NCI-H2196 treated with DMSO at 0.1 percent for 48 hours (cell line): ENCODE measurements around the gene KRT4.
"Not testable (repeated sequence)": the region's sequence is repeated elsewhere in the genome, so short reads cannot be mapped to it uniquely, and the experiment has no call there.

ENCODE experiments used
- DNase-seq: peaks from one replicate; lab custom pipeline; 2025; ENCODE audit not compliant: unreplicated experiment; lab: John Stamatoyannopoulos, UW

The KRT4 gene

GRCh38 chr12:52776435-52776834 lies 37.5 kb downstream of the KRT4 start:
- no peak for DNase-seq

DNA sequence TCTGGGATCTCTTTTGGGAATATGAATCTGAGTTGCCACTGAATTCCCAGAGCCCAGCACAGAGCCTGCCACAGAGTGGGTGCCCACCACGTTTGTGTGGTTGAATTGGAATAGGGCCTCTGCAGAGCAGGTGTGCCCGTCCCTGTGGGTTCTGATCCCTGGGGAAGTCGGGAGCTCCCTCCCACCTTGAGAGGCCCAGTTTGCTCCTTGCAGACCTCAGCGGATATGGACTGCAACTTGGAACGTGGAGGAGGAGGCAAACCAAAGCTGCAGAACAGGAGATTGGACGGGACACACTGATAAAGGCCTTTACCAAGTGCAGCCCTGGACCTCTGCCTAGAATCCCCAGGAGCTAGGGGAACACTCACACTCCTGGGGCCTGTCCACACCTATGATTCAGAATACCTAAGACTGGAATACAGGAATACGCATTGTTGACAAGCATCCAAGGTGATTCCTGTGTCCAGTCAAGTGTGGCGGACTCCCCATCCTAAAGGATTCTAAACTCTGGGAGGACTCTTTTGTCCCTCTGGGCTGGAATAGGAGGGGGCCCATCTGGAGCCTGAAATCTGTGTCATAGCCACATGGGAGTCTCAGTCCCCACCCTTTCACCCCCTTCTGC lies 39.2 kb downstream of the KRT4 start:
- DNase-seq: no peak

- DNase-seq: no peak
Observed at GRCh38 chr12:52772772-52773171, 41.1 kb downstream of the KRT4 start.

GRCh38 chr12:52772188-52772587 lies 41.7 kb downstream of the KRT4 start:
- no peak for DNase-seq

DNA sequence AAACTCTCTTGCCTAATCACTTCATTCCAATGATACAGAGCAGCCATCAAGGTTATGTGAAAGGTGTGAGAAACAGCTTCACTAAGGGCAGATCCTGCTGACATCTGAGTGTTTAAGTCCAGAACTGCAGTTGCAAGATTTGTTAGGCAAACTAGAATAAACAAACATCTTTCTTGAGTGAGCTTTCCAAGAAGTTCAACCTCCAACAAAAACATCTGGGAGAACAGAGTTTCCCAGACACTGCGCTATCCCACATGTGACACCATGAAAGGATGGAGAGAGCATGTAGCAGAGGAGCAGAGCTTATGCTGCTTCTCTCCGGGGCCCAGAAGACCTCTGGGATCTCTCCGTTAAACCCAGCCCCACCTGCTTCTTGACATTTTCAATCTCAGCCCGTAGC lies 42.4 kb downstream of the KRT4 start:
- no peak for DNase-seq

DNA sequence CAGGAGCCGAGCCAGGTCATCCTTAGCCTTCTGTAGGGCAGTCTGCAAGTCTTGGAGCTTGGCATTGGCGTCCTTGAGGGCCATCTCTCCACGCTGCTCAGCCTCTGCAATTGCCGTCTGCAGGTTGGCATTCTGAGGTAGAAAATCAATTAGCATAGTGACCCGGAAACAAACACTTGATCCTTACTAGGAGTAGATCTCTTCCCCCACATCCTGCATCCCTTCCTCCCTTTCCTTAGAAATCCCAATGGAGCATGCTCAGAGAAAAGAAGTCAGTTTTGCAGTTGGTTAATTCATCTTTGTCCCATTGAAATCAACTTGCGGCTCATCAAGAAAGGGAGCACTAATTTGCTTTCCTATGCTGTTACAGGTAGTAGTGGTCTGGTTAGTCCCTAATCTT lies 42.8 kb downstream of the KRT4 start:
- DNase-seq: no peak

GRCh38 chr12:52769946-52770345 lies 44.0 kb downstream of the KRT4 start:
- DNase-seq: no peak

- no peak for DNase-seq
Observed at GRCh38 chr12:52769354-52769753, 44.6 kb downstream of the KRT4 start.

DNA sequence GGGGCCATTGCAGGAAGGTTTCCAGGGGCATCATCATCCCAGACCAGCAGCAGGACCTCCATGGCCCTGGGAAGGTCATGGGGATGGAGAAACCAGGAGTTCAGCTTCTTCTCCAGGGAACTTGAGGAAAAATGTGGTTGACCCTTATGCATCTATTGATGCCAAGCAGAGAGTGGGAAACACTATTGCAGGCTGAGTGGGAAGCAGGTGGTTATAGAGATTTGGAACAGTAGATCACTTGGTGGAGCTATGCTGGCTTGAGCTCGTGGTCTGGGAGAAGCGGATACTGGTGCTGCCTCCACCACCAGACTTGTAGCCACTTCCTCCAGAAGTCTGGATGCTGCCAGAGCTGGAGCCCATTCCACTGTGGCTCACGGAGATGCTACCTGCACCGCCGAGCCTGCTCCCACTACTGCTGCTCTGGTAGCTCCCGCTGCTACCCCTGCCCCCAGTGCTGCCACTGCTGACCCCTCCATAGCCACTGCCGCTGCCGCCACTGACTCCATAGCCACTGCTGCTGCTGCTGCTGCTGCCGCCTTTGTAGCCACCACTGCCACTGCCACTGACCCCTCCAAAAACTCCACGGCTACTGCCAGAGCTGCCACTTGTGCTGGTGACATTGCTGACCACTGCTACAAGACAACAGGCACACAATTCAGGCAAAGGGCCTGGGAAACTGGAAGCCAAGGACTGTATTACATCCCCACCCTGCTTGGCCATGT lies 45.3 kb downstream of the KRT4 start:
- no peak for DNase-seq

DNA sequence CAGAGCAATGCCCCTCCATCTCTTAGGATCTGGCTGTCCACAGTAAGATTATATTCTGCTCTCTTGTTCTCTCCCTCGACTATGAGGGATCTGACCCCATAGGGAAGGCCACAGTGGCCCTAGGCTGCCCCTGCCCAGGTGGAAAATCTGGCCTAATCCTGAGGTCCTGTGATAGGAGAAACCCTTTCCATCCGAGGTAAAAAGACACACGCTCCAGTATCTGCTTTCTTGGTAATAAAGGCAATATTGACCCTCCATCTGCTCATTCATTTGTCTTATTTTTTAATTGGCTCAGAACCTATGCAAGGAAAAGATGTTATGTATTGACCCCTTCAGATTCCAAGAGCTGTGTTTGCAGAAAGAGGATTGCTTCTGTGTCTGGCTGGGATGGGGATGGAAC lies 46.5 kb downstream of the KRT4 start:
- no peak for DNase-seq

GRCh38 chr12:52767020-52767379 lies 46.9 kb downstream of the KRT4 start:
- no peak for DNase-seq

DNA sequence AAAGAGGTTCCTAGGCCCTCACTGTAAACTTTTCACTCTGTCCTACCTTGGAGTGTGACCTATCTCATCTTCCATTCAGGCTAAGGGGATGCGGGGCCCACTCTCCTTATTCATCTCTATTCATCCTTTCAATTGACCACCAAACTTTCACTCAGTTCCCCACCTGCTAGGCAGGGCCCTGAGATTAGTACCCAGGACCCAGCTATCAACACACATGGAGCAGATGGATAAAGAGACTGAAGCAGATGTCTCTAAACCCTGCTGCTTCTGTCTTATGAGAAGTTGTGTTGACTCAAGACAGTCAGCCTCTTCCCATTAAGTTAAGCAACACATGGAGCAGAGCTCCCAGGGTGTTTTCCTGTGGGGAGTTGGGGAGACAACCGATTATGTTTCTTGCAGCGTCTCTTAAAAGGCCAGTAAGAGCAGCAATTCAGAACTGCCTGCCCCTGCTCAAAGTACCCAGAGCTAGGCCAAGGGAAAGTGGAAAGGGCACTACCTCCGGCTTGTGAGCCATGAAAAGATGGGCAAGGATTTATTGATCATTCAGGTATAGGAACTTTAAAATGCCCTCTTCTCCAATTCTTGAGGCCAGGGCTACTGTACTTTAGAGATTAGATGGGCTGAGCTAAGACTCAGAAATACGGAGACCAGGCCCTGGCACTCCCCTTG lies 47.4 kb downstream of the KRT4 start:
- no peak for DNase-seq

- DNase-seq: no peak
Observed at GRCh38 chr12:52765702-52766101, 48.2 kb downstream of the KRT4 start.

DNA sequence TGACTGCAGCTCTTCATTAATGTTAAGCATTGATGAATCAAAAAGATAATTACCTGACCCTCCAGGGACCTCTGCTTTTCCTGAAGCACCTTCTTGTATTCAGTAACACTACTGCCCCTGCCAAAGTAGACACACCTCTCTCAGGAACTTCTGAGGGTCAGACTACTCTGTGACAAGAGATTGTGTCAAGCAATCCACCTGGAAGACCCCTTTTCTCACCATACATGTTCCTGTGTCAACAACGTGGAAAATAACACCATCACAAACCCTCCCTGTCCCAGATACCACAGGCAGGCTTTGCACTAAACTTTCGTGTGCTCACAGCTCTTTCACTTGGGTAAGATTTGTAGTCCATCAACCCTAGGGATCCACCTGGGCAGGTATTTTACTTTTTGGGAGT lies 49.9 kb downstream of the KRT4 start:
- no peak for DNase-seq

- DNase-seq: no peak
Observed at GRCh38 chr12:52763036-52763659, 50.8 kb downstream of the KRT4 start.

- no peak for DNase-seq
Observed at GRCh38 chr12:52761802-52762201, 52.1 kb downstream of the KRT4 start.

DNA sequence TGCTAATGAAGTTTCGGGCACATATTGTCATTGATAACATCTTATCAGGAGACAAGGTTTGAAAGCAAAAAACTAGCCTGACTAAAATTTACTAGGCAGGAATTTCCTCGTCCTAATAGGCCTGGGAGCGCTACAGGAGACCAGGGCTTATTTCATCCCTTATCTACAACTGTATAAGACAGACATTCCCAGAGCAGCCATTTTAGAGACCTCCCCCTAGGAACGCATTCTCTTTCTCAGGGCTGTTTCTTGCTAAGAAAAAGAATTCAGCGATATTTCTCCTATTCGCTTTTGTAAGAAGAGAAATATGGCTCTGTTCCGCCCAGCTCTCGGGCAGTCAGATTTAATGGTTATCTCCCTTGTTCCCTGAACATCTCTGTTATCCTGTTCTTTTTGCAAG lies 52.7 kb downstream of the KRT4 start:
- not testable (repeated sequence) for DNase-seq

- no peak for DNase-seq
Observed at GRCh38 chr12:52760623-52761022, 53.3 kb downstream of the KRT4 start.

- DNase-seq: no peak
Observed at GRCh38 chr12:52759695-52760094, 54.2 kb downstream of the KRT4 start.

DNA sequence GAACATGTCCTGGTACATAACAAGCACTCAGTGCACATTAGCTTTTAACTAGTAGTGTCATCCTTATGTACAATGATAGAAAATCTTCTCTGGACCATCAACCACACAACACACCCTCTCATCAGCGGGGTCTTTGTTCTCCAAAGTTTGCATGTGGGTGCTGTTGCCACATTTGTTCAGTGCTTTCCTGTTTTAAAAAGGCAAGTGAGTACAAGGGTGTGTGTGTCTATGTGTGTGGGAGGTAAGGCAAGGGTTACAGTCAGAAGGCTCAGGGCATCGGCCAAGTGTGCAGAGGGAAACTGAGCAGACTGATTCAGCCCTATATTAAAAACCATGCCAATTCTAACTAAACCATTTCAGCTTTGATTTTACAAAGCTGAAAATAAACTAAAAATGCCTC lies 54.7 kb downstream of the KRT4 start:
- no peak for DNase-seq

GRCh38 chr12:52757449-52758176 lies 56.3 kb downstream of the KRT4 start:
- DNase-seq: no peak
